ENCODE results near the gene HSPB8. TPM values are rescaled to one million over a fixed set of nuclear protein-coding genes. Genes with fewer than 3 reads are reported as not detected.
"Not testable (repeated sequence)": the region's sequence is repeated elsewhere in the genome, so short reads cannot be mapped to it uniquely, and the experiment has no call there.

HSPB8 gene
- total and polyA plus RNA-seq, 7 donors = 2.1 to 485 (median 311) TPM

- H3K4me3 ChIP-seq = no peak overlapping the region
These were observed 37.4 kb downstream of the HSPB8 start for GRCh38 chr12:119216084-119216483.

DNA sequence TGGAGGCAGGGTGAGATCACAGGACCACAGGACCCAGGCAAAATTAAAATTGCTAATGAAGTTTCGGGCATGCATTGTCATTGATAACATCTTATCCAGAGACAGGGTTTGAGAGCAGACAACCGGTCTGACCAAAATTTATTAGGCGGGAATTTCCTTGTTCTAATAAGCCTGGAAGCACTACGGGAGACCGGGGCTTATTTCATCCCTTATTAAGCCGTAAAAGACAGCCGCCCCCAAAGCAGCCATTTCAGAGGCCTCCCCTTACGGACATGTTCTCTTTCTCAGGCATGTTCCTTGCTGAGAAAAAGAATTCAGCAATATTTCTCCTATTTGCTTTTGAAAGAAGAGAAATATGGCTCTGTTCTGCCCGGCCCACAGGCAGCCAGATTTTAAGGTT is 40.1 kb downstream of the HSPB8 start:
- H3K9me3 ChIP-seq; H3K36me3 ChIP-seq; H3K4me1 ChIP-seq; DNase-seq; H3K27me3 ChIP-seq; H3K4me3 ChIP-seq; H3K27ac ChIP-seq; intact Hi-C loops (cut with DNase I): not testable (repeated sequence)
- WGBS, 2 donors = 82 to 85% methylated on average over 9 of the region's 9 CpGs

More at GRCh38 chr12:119216084-119216483, 37.4 kb downstream of the HSPB8 start:
- 89 to 93% methylated on average over 7 of the region's 7 CpGs for WGBS, 2 donors
- DNase-seq = no peak
- no peaks in the 10 kb centered on the region for H3K9me3 ChIP-seq
- no peak for TF ChIP-seq EP300 (IDR thresholded peaks at IDR 0.05)
- TF ChIP-seq, protein P1, sequence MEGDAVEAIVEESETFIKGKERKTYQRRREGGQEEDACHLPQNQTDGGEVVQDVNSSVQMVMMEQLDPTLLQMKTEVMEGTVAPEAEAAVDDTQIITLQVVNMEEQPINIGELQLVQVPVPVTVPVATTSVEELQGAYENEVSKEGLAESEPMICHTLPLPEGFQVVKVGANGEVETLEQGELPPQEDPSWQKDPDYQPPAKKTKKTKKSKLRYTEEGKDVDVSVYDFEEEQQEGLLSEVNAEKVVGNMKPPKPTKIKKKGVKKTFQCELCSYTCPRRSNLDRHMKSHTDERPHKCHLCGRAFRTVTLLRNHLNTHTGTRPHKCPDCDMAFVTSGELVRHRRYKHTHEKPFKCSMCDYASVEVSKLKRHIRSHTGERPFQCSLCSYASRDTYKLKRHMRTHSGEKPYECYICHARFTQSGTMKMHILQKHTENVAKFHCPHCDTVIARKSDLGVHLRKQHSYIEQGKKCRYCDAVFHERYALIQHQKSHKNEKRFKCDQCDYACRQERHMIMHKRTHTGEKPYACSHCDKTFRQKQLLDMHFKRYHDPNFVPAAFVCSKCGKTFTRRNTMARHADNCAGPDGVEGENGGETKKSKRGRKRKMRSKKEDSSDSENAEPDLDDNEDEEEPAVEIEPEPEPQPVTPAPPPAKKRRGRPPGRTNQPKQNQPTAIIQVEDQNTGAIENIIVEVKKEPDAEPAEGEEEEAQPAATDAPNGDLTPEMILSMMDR (IDR thresholded peaks at IDR 0.05) = no peak
- TF ChIP-seq POLR2A (IDR thresholded peaks at IDR 0.05) = no peak
- no peak for TF ChIP-seq POLR2AphosphoS5 (IDR thresholded peaks at IDR 0.05)
- H3K27me3 ChIP-seq = no peaks in the 10 kb centered on the region
- intact Hi-C loops (cut with DNase I) = no loop called here
- H3K27ac ChIP-seq = no peak overlapping the region
- no peaks in the 10 kb centered on the region for H3K36me3 ChIP-seq
- H3K4me1 ChIP-seq = peaks cover 0 to 7% (median 0%) of the 10 kb centered on the region in 4 donors

DNA sequence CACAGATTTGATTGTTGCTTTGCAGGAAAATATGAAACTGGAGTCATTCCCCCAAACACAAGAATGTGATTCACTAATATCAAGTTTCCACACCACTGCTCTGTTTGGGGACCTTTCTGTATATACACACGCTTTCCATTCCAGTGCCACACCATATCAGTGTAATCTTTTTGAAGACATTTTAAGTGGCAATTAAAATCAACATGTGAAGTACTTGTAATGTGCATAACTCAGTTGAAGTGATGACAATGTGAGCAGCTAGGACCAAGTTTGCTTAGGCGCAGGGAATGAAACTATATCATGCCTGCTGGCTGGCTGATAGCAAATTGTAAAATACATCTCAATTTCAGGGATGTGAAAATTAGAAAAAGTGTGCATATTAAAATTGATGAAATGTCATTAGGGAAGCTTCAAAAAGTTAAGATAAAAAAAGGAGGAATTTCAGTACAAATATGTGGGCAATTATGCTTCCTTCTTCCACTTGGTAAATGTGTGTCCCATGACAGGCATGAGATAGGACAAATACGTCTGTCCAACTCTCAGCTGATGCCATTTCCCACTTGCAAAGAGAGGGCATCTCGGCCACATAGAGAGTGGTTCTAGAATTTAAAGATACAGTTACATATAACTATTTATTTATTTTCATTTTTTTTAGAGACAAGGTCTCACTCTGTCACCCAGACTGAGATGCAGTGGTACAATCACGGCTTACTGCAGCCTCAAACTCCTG is 43.7 kb downstream of the HSPB8 start:
- Histone ChIP-seq H3K36me3 (no peaks in the 10 kb centered on the region), H3K27me3 (no peaks in the 10 kb centered on the region), H3K9me3 (no peaks in the 10 kb centered on the region), H3K27ac (no peak overlapping the region), H3K4me1 (peaks cover 0 to 7% (median 0%) of the 10 kb centered on the region in 4 donors), H3K4me3 (no peak overlapping the region)
- intact Hi-C loops (cut with DNase I) = no loop called here
- DNase-seq = no peak
- 63 to 77% methylated on average over 5 of the region's 5 CpGs for WGBS, 2 donors
- TF ChIP-seq EP300 (IDR thresholded peaks at IDR 0.05) (no peak), POLR2AphosphoS5 (IDR thresholded peaks at IDR 0.05) (no peak), POLR2A (IDR thresholded peaks at IDR 0.05) (no peak)
- TF ChIP-seq, protein P1 (IDR thresholded peaks at IDR 0.05) = no peak

DNA sequence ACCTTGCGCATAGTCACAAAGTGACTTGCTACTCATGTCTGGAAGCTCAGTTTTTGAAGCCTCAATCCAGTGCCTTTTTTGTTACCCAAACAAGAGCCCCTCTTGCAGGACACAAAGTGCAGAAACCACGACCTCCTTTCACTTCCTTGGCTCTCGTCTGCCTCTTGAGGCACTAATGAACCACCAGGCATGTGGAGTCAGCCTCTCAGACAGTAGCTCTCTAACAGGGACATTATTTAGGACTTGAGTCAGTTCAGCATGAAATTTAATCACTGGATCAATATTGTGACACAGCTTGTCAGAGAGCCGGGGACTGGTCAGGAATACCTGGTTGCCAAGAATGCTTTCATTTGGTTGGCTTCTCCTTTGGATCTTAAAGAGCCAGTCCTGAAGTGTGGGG is 46.7 kb downstream of the HSPB8 start:
- intact Hi-C loops (cut with DNase I) = loop anchor here (5.0 kb wide), 1 partner anchor 72 kb away; no protein-coding TSS in a partner anchor

GRCh38 chr12:119227292-119227691 is 48.6 kb downstream of the HSPB8 start:
- no peaks in the 10 kb centered on the region for H3K27me3 ChIP-seq
- no peak for DNase-seq
- 54 to 64% methylated on average over 3 of the region's 3 CpGs for WGBS, 2 donors
- H3K36me3 ChIP-seq = no peaks in the 10 kb centered on the region
- H3K4me1 ChIP-seq = no peaks in the 10 kb centered on the region
- no peak overlapping the region for H3K4me3 ChIP-seq
- TF ChIP-seq POLR2AphosphoS5 (IDR thresholded peaks at IDR 0.05) (no peak), EP300 (IDR thresholded peaks at IDR 0.05) (no peak), POLR2A (IDR thresholded peaks at IDR 0.05) (no peak)
- H3K9me3 ChIP-seq = no peaks in the 10 kb centered on the region
- H3K27ac ChIP-seq = no peak overlapping the region
- intact Hi-C loops (cut with DNase I) = loop anchor here (5.0 kb wide), 1 partner anchor 70 kb away; no protein-coding TSS in a partner anchor

More for the DNA sequence above, 46.7 kb downstream of the HSPB8 start:
- Histone ChIP-seq H3K9me3 (no peaks in the 10 kb centered on the region), H3K27me3 (no peaks in the 10 kb centered on the region), H3K36me3 (no peaks in the 10 kb centered on the region), H3K4me1 (peaks cover 0 to 3% (median 0%) of the 10 kb centered on the region in 4 donors), H3K27ac (no peak overlapping the region), H3K4me3 (no peak overlapping the region)
- no peak for DNase-seq
- WGBS, 2 donors = 37 to 54% methylated on average over 4 of the region's 4 CpGs
- TF ChIP-seq POLR2AphosphoS5 (IDR thresholded peaks at IDR 0.05) (no peak), EP300 (IDR thresholded peaks at IDR 0.05) (no peak), POLR2A (IDR thresholded peaks at IDR 0.05) (no peak)
- TF ChIP-seq, protein P1 (IDR thresholded peaks at IDR 0.05) = no peak

Data from sigmoid colon (tissue), 7 donors.